ENCODE results near the gene RAB36. TPM values are rescaled to one million over a fixed set of nuclear protein-coding genes. Genes with fewer than 3 reads are reported as not detected.

RAB36 gene
- polyA plus RNA-seq, 1 of the 3 experiments (the other 2 are of a cell fraction): 6.6 TPM

GRCh38 chr22:23107487-23108248 is 37.6 kb upstream of the RAB36 start:
- H2AFZ ChIP-seq (ENCODE audit: low read depth): no peak overlapping the region
- no peaks in the 10 kb centered on the region for H3K36me3 ChIP-seq (replicated peaks in 1 of 2; ENCODE audit: control insufficient read depth in 1 of 2, insufficient read depth in 2 of 2, low read length in 1 of 2)
- peaks cover 0 to 89% of the 10 kb centered on the region in 2 experiments; a peak in 1 of 4 replicates for H3K4me1 ChIP-seq (ENCODE audit: control insufficient read depth in 1 of 2, insufficient read depth in 2 of 2, low read depth in 1 of 2, low read length in 1 of 2)
- H3K27ac ChIP-seq (ENCODE audit: low read depth in 2 of 2, low read length in 1 of 2): no peak overlapping the region; a peak in 1 of 4 replicates
- no peaks in the 10 kb centered on the region for H3K79me2 ChIP-seq (ENCODE audit: insufficient read depth)
- POLR2A ChIA-PET: no interaction called here
- no peak for DNase-seq
- H3F3A ChIP-seq (replicated peaks; ENCODE audit: insufficient read depth): no peaks in the 10 kb centered on the region
- no peak overlapping the region for H3K4me2 ChIP-seq
- TF ChIP-seq SMC3 (IDR thresholded peaks at IDR 0.05; ENCODE audit: low read depth, low read length) (no peak), NRF1 (IDR thresholded peaks at IDR 0.05; ENCODE audit: low read depth, low read length) (no peak)
- no peaks in the 10 kb centered on the region for H3K9me2 ChIP-seq
- H4K20me1 ChIP-seq (ENCODE audit: insufficient read depth): no peaks in the 10 kb centered on the region
- WGBS (ENCODE audit: low lambda C conversion rate): 93% methylated on average over 8 of the region's 17 CpGs
- no peaks in the 10 kb centered on the region for H3K9me3 ChIP-seq
- no peaks in the 10 kb centered on the region for H3K27me3 ChIP-seq (ENCODE audit: insufficient read depth)
- H3K4me3 ChIP-seq (ENCODE audit: low read depth in 2 of 2, low read length in 1 of 2): no peak overlapping the region
- CTCF ChIA-PET: interaction anchor here (1.1 to 4.2 kb wide), 3 partner anchors 13 to 149 kb away, joined by 3 to 24 read pairs (median 4); no protein-coding TSS in a partner anchor
- H3K9ac ChIP-seq: no peak overlapping the region

DNA sequence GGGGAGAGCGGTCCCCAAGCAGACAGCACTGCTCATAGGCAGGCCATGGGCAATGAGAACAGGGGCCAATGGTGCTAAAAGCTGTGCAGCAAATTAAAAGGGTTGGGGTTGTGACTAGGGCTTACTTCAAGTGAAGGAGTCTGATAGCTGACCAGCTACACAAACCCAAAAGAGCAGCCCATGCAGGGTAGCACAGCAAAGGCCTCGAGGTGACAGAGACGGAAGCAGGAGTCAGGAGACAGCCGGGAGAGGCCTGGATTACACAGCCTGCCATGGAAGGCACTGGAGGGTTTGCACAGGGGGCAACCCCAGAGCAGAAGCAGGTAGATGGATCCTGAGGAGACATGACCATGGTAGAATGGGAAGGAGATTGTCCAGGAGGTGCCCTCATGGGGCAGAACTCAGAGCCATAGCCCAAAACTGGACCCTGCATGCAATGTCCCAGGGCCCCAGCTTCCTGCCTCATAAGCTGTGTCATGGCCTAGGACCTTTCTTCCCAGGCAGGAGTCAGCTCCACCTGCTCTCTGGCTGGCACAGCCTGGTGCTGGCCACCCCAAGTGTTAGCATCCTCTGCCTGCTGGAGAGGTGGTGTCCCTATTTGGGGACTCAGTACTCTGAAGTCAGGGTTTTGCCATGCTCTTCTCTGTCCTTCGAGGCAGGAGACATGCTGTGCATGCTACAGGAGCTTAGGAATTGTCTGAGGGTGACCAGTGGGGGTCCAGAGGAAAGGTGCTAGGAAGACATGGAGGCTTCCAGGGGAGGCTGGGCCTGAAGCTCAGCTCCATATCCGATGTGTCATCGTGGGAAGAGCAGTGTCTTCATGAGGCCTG is 36.8 kb upstream of the RAB36 start:
- no peaks in the 10 kb centered on the region for H3K27me3 ChIP-seq (ENCODE audit: insufficient read depth)
- H3K4me2 ChIP-seq: no peak overlapping the region
- no peaks in the 10 kb centered on the region for H4K20me1 ChIP-seq (ENCODE audit: insufficient read depth)
- 84% methylated on average over 4 of the region's 7 CpGs for WGBS (ENCODE audit: low lambda C conversion rate)
- H2AFZ ChIP-seq (ENCODE audit: low read depth): no peak overlapping the region
- peaks cover 0 to 89% of the 10 kb centered on the region in 2 experiments; a peak in 1 of 4 replicates for H3K4me1 ChIP-seq (ENCODE audit: control insufficient read depth in 1 of 2, insufficient read depth in 2 of 2, low read depth in 1 of 2, low read length in 1 of 2)
- ChIA-PET POLR2A (no interaction called here), CTCF (interaction anchor here (1.4 to 4.2 kb wide), 5 partner anchors 13 to 260 kb away, joined by 4 to 24 read pairs (median 5); no protein-coding TSS in a partner anchor)
- H3K27ac ChIP-seq (ENCODE audit: low read depth in 2 of 2, low read length in 1 of 2): no peak overlapping the region; a peak in 1 of 4 replicates
- H3K4me3 ChIP-seq (ENCODE audit: low read depth in 2 of 2, low read length in 1 of 2): no peak overlapping the region
- H3K9ac ChIP-seq: no peak overlapping the region
- no peaks in the 10 kb centered on the region for H3K9me3 ChIP-seq
- DNase-seq: no peak
- no peaks in the 10 kb centered on the region for H3K9me2 ChIP-seq
- no peaks in the 10 kb centered on the region for H3K36me3 ChIP-seq (replicated peaks in 1 of 2; ENCODE audit: control insufficient read depth in 1 of 2, insufficient read depth in 2 of 2, low read length in 1 of 2)
- H3K79me2 ChIP-seq (ENCODE audit: insufficient read depth): no peaks in the 10 kb centered on the region
- H3F3A ChIP-seq (replicated peaks; ENCODE audit: insufficient read depth): no peaks in the 10 kb centered on the region
- TF ChIP-seq ELF1 (IDR thresholded peaks at IDR 0.05) (no peak), RXRA (IDR thresholded peaks at IDR 0.05; ENCODE audit: borderline replicate concordance, low read depth) (no peak)
- TF ChIP-seq, protein P1, sequence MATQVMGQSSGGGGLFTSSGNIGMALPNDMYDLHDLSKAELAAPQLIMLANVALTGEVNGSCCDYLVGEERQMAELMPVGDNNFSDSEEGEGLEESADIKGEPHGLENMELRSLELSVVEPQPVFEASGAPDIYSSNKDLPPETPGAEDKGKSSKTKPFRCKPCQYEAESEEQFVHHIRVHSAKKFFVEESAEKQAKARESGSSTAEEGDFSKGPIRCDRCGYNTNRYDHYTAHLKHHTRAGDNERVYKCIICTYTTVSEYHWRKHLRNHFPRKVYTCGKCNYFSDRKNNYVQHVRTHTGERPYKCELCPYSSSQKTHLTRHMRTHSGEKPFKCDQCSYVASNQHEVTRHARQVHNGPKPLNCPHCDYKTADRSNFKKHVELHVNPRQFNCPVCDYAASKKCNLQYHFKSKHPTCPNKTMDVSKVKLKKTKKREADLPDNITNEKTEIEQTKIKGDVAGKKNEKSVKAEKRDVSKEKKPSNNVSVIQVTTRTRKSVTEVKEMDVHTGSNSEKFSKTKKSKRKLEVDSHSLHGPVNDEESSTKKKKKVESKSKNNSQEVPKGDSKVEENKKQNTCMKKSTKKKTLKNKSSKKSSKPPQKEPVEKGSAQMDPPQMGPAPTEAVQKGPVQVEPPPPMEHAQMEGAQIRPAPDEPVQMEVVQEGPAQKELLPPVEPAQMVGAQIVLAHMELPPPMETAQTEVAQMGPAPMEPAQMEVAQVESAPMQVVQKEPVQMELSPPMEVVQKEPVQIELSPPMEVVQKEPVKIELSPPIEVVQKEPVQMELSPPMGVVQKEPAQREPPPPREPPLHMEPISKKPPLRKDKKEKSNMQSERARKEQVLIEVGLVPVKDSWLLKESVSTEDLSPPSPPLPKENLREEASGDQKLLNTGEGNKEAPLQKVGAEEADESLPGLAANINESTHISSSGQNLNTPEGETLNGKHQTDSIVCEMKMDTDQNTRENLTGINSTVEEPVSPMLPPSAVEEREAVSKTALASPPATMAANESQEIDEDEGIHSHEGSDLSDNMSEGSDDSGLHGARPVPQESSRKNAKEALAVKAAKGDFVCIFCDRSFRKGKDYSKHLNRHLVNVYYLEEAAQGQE (IDR thresholded peaks at IDR 0.05; ENCODE audit: low read depth, low read length): no peak
- TF ChIP-seq, protein P2, sequence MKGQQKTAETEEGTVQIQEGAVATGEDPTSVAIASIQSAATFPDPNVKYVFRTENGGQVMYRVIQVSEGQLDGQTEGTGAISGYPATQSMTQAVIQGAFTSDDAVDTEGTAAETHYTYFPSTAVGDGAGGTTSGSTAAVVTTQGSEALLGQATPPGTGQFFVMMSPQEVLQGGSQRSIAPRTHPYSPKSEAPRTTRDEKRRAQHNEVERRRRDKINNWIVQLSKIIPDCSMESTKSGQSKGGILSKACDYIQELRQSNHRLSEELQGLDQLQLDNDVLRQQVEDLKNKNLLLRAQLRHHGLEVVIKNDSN (IDR thresholded peaks at IDR 0.05; ENCODE audit: borderline replicate concordance, low read depth): no peak

Measured in SK-N-SH (cell line).